ENCODE results near the gene MRPL3.

DNA sequence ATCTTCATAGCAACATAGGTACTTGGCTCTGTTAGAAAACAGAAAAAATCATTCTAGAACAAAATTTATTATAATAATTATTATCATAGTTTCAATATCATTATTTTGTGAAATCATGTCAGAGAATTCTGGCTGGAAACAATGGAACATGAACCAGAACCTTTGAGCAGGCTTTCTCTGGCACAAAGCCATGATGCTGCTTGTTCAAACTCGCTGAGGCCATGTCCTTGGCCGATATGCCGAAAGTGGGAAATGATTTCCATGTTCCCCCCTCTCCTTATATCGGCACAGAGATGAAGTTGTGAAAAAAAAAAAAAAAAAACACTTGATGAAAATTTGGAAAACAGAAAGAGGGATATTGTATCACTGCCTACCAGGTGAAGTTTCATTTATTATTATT, 49.0 kb upstream of the MRPL3 start:
- TF ChIP-seq, protein P1, sequence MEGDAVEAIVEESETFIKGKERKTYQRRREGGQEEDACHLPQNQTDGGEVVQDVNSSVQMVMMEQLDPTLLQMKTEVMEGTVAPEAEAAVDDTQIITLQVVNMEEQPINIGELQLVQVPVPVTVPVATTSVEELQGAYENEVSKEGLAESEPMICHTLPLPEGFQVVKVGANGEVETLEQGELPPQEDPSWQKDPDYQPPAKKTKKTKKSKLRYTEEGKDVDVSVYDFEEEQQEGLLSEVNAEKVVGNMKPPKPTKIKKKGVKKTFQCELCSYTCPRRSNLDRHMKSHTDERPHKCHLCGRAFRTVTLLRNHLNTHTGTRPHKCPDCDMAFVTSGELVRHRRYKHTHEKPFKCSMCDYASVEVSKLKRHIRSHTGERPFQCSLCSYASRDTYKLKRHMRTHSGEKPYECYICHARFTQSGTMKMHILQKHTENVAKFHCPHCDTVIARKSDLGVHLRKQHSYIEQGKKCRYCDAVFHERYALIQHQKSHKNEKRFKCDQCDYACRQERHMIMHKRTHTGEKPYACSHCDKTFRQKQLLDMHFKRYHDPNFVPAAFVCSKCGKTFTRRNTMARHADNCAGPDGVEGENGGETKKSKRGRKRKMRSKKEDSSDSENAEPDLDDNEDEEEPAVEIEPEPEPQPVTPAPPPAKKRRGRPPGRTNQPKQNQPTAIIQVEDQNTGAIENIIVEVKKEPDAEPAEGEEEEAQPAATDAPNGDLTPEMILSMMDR (IDR thresholded peaks at IDR 0.05): no peak
- no peak for TF ChIP-seq POLR2A (IDR thresholded peaks at IDR 0.05)
